ENCODE measurements around the gene MDM4. TPM values are rescaled to one million over a fixed set of nuclear protein-coding genes. Genes with fewer than 3 reads are reported as not detected.
A peak's percentile ranks its signal among the peaks of the same experiment; 100 is the strongest.

The MDM4 gene
- total and polyA plus RNA-seq, 7 experiments from 2014 or later = 19.1 to 278 (median 232) TPM

DNA sequence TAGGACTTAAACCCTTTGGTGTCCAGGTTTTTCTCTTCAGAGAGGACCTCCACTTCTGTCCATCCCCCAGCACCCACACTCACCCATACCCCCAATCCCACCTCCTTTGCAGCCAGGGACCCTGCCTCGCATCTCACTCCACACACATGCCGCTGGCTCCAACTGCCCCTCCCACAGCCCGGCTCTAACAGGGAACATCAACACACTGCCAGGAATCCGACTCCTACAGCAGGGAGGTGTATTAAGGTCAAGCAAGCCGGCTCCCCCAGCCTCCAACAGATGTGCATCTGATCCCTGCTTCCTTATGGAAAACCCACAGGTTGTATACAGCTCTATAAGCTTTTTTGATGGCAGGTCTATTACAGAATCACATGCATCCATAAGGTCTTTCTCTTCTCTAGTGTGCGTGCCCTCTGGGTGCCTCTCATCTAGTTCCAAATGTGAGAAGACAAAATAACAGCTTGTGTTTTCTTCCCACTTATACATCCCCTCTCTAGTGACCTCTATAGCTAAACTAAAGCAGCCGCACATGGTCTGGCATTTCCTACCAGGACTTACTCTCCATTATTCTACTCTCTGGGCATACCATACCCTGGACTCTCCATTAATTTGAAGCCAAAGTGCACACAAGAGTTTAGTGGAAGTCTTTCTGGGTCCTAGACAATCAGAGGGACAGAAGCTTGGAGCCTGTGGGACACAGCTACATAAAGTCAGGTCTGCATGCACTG is 37.9 kb upstream of the MDM4 start:
- H3K4me1 Mint-ChIP-seq = peaks cover 36 to 94% (median 80%) of the 10 kb centered on the region in 7 donors

DNA sequence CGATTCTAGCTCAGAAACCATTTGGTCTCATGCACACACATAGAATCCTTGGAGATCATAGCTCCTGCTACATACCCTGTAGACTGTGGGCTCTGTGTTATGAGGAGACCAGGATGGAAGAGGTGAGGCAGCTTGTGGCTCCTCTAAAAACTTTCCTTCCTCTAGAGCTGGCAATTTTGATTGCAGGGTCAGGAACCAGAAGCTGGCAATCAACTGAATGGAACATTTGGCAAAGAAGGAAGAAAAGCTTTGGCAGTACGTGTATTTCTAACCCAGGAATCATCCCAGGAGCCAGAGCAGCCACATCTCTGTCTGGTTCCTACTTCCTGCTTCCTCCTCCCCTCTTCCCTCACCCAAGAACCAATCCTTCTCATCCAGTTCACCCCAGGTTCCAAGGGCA is 37.3 kb upstream of the MDM4 start:
- no peaks in the 10 kb centered on the region for H3K27me3 Mint-ChIP-seq
- H3K27ac Mint-ChIP-seq = peak overlapping the region in 6 of 9 donors; percentile 18 to 76 (median 38)
- POLR2A ChIA-PET = interaction anchor here (0.6 to 1.0 kb wide), 2 partner anchors 15 to 1177 kb away, joined by 3 read pairs; no protein-coding TSS in a partner anchor

More for the DNA sequence above, 37.9 kb upstream of the MDM4 start:
- Histone ChIP-seq H3K4me3 (ENCODE audit: low read length) (no peak overlapping the region), H3K27ac (ENCODE audit: low read depth, low read length) (no peak overlapping the region), H3K36me3 (ENCODE audit: control insufficient read depth in 2 of 3, insufficient read depth in 3 of 3, low read length in 3 of 3) (no peaks in the 10 kb centered on the region), H3K4me1 (ENCODE audit: control insufficient read depth in 2 of 2, insufficient read depth in 2 of 2, low read length in 2 of 2) (peaks cover 13 to 53% of the 10 kb centered on the region in 2 donors), H3K27me3 (ENCODE audit: control insufficient read depth in 2 of 2, insufficient read depth in 2 of 2, low read length in 2 of 2) (no peaks in the 10 kb centered on the region), H3K9me3 (ENCODE audit: control insufficient read depth in 2 of 3, low read length in 3 of 3) (no peaks in the 10 kb centered on the region)
- Mint-ChIP-seq H3K27me3 (no peaks in the 10 kb centered on the region), H3K36me3 (peaks cover 0 to 16% (median 4%) of the 10 kb centered on the region in 5 donors), H3K4me3 (no peak overlapping the region), H3K9me3 (no peaks in the 10 kb centered on the region), H3K27ac (peak overlapping the region in 4 of 9 donors; percentile 3 to 76 (median 45))
- ChIA-PET POLR2A (interaction anchor here (1.0 kb wide), 2 partner anchors 15 to 32 kb away, joined by 3 read pairs; no protein-coding TSS in a partner anchor), CTCF (interaction anchor here (1.0 to 1.5 kb wide), 5 partner anchors 15 to 286 kb away, joined by 3 to 5 read pairs (median 3); partner anchors contain the start of gene PIK3C2B)
- DNase-seq (no peak), ATAC-seq (no peak)
- intact Hi-C loops (cut with micrococcal nuclease) = no loop called here

DNA sequence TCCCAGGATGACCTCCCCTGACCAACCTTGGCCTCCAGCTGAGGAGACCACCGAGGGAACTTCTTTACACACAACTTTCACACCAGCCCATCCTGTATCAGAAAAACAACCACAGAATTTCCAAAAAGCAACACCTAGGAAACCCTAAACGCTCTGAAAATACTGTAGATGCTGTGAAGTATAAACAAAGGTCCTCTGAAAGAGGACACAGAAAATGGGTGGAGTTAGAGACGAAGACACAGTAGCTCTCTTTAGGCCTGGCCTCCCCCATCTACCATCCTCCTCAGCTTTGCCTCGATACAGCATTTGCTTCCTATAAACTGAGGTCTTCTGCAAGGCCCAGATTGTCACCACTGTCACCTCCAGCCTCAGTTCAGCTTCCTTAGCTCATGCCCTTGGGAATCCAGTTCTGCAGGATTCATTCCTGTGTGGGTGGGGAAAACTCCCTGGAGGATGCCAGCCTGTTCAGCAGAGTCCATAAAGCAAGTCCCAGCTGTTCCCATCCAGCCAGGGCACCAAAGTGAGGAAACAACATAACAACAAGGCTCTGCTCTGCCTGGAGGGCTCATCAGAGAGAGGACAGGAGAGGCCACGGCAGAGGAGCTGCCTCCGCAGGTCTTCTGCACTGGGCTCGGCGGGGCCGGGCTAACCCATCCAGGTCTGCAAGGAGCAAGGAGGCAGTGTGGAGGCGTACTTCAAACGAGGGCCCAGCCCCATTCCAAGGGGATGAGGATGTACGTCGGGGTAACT is 36.6 kb upstream of the MDM4 start:
- intact Hi-C loops (cut with micrococcal nuclease) = loop anchor here in 1 of 2 donors (2.0 kb wide), 2 partner anchors 15 to 23 kb away; partner anchors contain the start of gene PIK3C2B
- peaks cover 0 to 17% (median 4%) of the 10 kb centered on the region in 5 donors for H3K36me3 Mint-ChIP-seq

More for the DNA sequence above, 37.3 kb upstream of the MDM4 start:
- Histone ChIP-seq H3K36me3 (ENCODE audit: control insufficient read depth in 2 of 3, insufficient read depth in 3 of 3, low read length in 3 of 3) (no peaks in the 10 kb centered on the region), H3K27me3 (ENCODE audit: control insufficient read depth in 2 of 2, insufficient read depth in 2 of 2, low read length in 2 of 2) (no peaks in the 10 kb centered on the region), H3K27ac (ENCODE audit: low read depth, low read length) (no peak overlapping the region), H3K9me3 (ENCODE audit: control insufficient read depth in 2 of 3, low read length in 3 of 3) (no peaks in the 10 kb centered on the region), H3K4me1 (ENCODE audit: control insufficient read depth in 2 of 2, insufficient read depth in 2 of 2, low read length in 2 of 2) (peaks cover 13 to 53% of the 10 kb centered on the region in 2 donors), H3K4me3 (ENCODE audit: low read length) (no peak overlapping the region)
- intact Hi-C loops (cut with micrococcal nuclease) = no loop called here
- CTCF ChIA-PET = interaction anchor here (1.2 to 1.5 kb wide), 4 partner anchors 15 to 285 kb away, joined by 3 to 5 read pairs (median 4); partner anchors contain the start of gene PIK3C2B
- H3K4me3 Mint-ChIP-seq = no peak overlapping the region
- peaks cover 41 to 94% (median 82%) of the 10 kb centered on the region in 7 donors for H3K4me1 Mint-ChIP-seq
- no peak for DNase-seq
- no peak for ATAC-seq
- peaks cover 0 to 20% (median 7%) of the 10 kb centered on the region in 5 donors for H3K36me3 Mint-ChIP-seq
- no peaks in the 10 kb centered on the region for H3K9me3 Mint-ChIP-seq

DNA sequence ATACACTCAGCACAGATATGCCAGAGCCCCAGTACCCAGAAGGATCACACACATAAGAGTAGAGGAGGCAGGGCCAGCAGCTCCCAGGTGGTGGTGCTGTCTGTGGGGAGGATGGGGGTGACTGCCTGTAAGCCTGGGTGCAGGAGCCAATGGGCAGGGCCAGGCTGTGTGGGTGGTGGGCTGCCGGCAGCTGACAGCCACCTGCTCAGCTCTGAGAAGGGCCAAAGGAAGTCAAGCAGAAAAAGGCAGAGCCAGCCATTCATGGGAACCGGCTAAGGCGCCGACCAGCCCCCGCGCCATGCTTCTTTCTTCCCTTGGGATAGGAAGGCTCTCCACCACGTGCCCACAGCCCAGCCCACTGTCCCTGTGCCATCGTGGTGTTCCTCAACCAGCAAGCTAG is 35.7 kb upstream of the MDM4 start:
- H3K27me3 Mint-ChIP-seq = no peaks in the 10 kb centered on the region
- CTCF ChIA-PET = interaction anchor here (0.9 kb wide), 1 partner anchor 12 kb away, joined by 3 read pairs; no protein-coding TSS in a partner anchor
- Histone ChIP-seq H3K27me3 (ENCODE audit: control insufficient read depth in 2 of 2, insufficient read depth in 2 of 2, low read length in 2 of 2) (no peaks in the 10 kb centered on the region), H3K27ac (ENCODE audit: low read depth, low read length) (no peak overlapping the region), H3K4me3 (ENCODE audit: low read length) (no peak overlapping the region), H3K4me1 (ENCODE audit: control insufficient read depth in 2 of 2, insufficient read depth in 2 of 2, low read length in 2 of 2) (peaks cover 13 to 44% of the 10 kb centered on the region in 2 donors), H3K36me3 (ENCODE audit: control insufficient read depth in 2 of 3, insufficient read depth in 3 of 3, low read length in 3 of 3) (no peaks in the 10 kb centered on the region), H3K9me3 (ENCODE audit: control insufficient read depth in 2 of 3, low read length in 3 of 3) (no peaks in the 10 kb centered on the region)
- peak overlapping the region in 6 of 9 donors; percentile 43 to 84 (median 74) for H3K27ac Mint-ChIP-seq
- POLR2A ChIA-PET = interaction anchor here (0.6 to 1.3 kb wide), 3 partner anchors 12 to 17 kb away, joined by 3 to 5 read pairs (median 4); partner anchors contain the start of gene PIK3C2B
- intact Hi-C loops (cut with micrococcal nuclease) = loop anchor here in 1 of 2 donors (2.0 kb wide), 2 partner anchors 14 to 22 kb away; partner anchors contain the start of gene PIK3C2B
- H3K36me3 Mint-ChIP-seq = peaks cover 0 to 20% (median 3%) of the 10 kb centered on the region in 5 donors
- ATAC-seq (peak; percentile 26), DNase-seq (no peak)
- peak overlapping the region in 7 of 10 donors; percentile 5 to 69 (median 61) for H3K4me3 Mint-ChIP-seq
- H3K9me3 Mint-ChIP-seq = no peaks in the 10 kb centered on the region
- peaks cover 40 to 89% (median 80%) of the 10 kb centered on the region in 7 donors for H3K4me1 Mint-ChIP-seq

More for the DNA sequence above, 36.6 kb upstream of the MDM4 start:
- H3K9me3 Mint-ChIP-seq = no peaks in the 10 kb centered on the region
- no peak overlapping the region for H3K27ac ChIP-seq (ENCODE audit: low read depth, low read length)
- H3K27me3 Mint-ChIP-seq = no peaks in the 10 kb centered on the region
- peaks cover 13 to 53% of the 10 kb centered on the region in 2 donors for H3K4me1 ChIP-seq (ENCODE audit: control insufficient read depth in 2 of 2, insufficient read depth in 2 of 2, low read length in 2 of 2)
- H3K9me3 ChIP-seq (ENCODE audit: control insufficient read depth in 2 of 3, low read length in 3 of 3) = no peaks in the 10 kb centered on the region
- ATAC-seq (no peak), DNase-seq (no peak)
- CTCF ChIA-PET = interaction anchor here (1.2 to 1.5 kb wide), 3 partner anchors 15 to 285 kb away, joined by 3 to 5 read pairs (median 4); partner anchors contain the start of gene PIK3C2B
- peak overlapping the region in 6 of 9 donors; percentile 18 to 72 (median 28) for H3K27ac Mint-ChIP-seq
- H3K4me3 ChIP-seq (ENCODE audit: low read length) = no peak overlapping the region
- no peaks in the 10 kb centered on the region for H3K27me3 ChIP-seq (ENCODE audit: control insufficient read depth in 2 of 2, insufficient read depth in 2 of 2, low read length in 2 of 2)
- POLR2A ChIA-PET = interaction anchor here (0.6 to 1.3 kb wide), 4 partner anchors 13 to 1177 kb away, joined by 3 to 5 read pairs (median 4); partner anchors contain the start of gene PIK3C2B
- peaks cover 40 to 91% (median 80%) of the 10 kb centered on the region in 7 donors for H3K4me1 Mint-ChIP-seq
- no peaks in the 10 kb centered on the region for H3K36me3 ChIP-seq (ENCODE audit: control insufficient read depth in 2 of 3, insufficient read depth in 3 of 3, low read length in 3 of 3)
- H3K4me3 Mint-ChIP-seq = peak overlapping the region in 3 of 10 donors; percentile 19 to 39 (median 29)

DNA sequence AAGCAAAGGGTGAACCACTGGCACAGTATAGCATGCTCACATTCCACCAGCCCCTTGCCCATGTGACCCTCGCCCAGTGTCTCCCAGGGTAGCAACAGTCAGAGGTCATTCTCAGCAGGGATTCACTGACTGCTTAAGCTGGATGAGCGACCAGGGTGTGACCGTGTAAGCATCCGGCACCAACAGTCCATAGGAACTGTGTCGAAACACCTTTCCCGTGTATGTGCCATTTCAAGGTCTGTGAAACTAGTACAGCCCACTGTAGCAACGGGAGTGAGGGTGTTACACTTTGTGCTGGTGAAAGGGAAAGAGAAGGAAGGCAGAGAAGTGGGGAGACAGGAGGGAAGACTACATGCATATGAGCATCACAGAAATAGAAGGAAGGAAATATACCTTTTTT is 32.4 kb upstream of the MDM4 start:
- Mint-ChIP-seq H3K27me3 (no peaks in the 10 kb centered on the region), H3K36me3 (peaks cover 0 to 35% (median 13%) of the 10 kb centered on the region in 5 donors), H3K4me3 (no peak overlapping the region), H3K9me3 (no peaks in the 10 kb centered on the region), H3K27ac (peak overlapping the region in 3 of 9 donors; percentile 4 to 29 (median 26)), H3K4me1 (peaks cover 45 to 68% (median 60%) of the 10 kb centered on the region in 7 donors)
- Histone ChIP-seq H3K27ac (ENCODE audit: low read depth, low read length) (no peak overlapping the region), H3K4me3 (ENCODE audit: low read length) (no peak overlapping the region), H3K27me3 (ENCODE audit: control insufficient read depth in 2 of 2, insufficient read depth in 2 of 2, low read length in 2 of 2) (no peaks in the 10 kb centered on the region), H3K36me3 (ENCODE audit: control insufficient read depth in 2 of 3, insufficient read depth in 3 of 3, low read length in 3 of 3) (no peaks in the 10 kb centered on the region), H3K9me3 (ENCODE audit: control insufficient read depth in 2 of 3, low read length in 3 of 3) (no peaks in the 10 kb centered on the region), H3K4me1 (ENCODE audit: control insufficient read depth in 2 of 2, insufficient read depth in 2 of 2, low read length in 2 of 2) (peaks cover 13 to 29% of the 10 kb centered on the region in 2 donors)
- POLR2A ChIA-PET = interaction anchor here (1.8 kb wide), 1 partner anchor 10 kb away, joined by 6 read pairs; no protein-coding TSS in a partner anchor
- intact Hi-C loops (cut with micrococcal nuclease) = no loop called here
- ATAC-seq (no peak), DNase-seq (no peak)
- CTCF ChIA-PET = interaction anchor here (1.2 kb wide), 1 partner anchor 9 kb away, joined by 3 read pairs; no protein-coding TSS in a partner anchor

All from naive thymus-derived CD4-positive, alpha-beta T cell (primary cell).